ENCODE data around the gene STEEP1. TPM values are rescaled to one million over a fixed set of nuclear protein-coding genes. Genes with fewer than 3 reads are reported as not detected.
A peak's percentile ranks its signal among the peaks of the same experiment; 100 is the strongest.

Gene STEEP1
- total and polyA plus RNA-seq, 5 donors from 2014 or later: 11.3 to 23.9 (median 13.8) TPM

DNA sequence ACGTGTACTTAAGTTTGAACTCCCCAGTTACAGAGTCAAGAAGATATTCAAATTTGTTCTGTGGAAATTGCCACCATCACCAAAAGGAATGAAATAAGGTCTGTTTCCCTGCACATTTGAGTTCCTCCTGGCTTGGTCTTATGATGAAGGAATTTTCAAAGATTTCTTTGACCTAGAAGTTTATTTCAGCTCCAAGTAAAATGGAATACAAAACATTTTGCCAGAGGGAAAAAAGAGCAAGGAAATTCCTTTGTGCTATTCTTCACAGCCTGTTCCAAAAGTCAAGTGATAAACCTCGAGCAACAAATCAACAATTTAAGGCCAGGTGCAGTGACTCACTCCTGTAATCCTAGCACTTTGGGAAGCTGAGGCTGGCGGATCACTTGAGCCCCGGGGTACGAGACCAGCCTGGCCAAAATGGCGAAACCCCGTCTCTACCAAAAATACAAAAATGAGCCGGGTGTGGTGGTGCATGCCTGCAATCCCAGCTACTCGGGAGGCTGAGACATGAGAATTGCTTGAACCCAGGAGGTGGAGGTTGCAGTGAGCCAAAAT lies 37.6 kb upstream of the STEEP1 start:
- H3K27me3 Mint-ChIP-seq: no peaks in the 10 kb centered on the region
- Histone ChIP-seq H3K27me3 (ENCODE audit: control insufficient read depth, insufficient read depth, low read length) (no peaks in the 10 kb centered on the region), H3K27ac (ENCODE audit: insufficient read depth, low read length, poor library complexity, severe bottlenecking) (no peak overlapping the region), H3K36me3 (ENCODE audit: control insufficient read depth, insufficient read depth, low read length) (no peaks in the 10 kb centered on the region), H3K4me3 (ENCODE audit: low read depth, low read length) (no peak overlapping the region), H3K4me1 (ENCODE audit: control insufficient read depth, insufficient read depth, low read length, poor library complexity, severe bottlenecking) (peaks cover 14% of the 10 kb centered on the region), H3K9me3 (ENCODE audit: control insufficient read depth in 2 of 2, low read length in 2 of 2) (no peaks in the 10 kb centered on the region)
- ATAC-seq (ENCODE audit: low read depth in 2 of 2): no peak
- peaks cover 0 to 2% (median 0%) of the 10 kb centered on the region in 7 donors for H3K9me3 Mint-ChIP-seq
- DNase-seq: no peak
- H3K4me1 Mint-ChIP-seq: peaks cover 14 to 47% (median 31%) of the 10 kb centered on the region in 4 donors
- H3K27ac Mint-ChIP-seq: peak overlapping the region in 1 of 3 donors; percentile 41
- H3K36me3 Mint-ChIP-seq: peaks cover 15% of the 10 kb centered on the region
- peak overlapping the region in 1 of 4 donors; percentile 2 for H3K4me3 Mint-ChIP-seq

DNA sequence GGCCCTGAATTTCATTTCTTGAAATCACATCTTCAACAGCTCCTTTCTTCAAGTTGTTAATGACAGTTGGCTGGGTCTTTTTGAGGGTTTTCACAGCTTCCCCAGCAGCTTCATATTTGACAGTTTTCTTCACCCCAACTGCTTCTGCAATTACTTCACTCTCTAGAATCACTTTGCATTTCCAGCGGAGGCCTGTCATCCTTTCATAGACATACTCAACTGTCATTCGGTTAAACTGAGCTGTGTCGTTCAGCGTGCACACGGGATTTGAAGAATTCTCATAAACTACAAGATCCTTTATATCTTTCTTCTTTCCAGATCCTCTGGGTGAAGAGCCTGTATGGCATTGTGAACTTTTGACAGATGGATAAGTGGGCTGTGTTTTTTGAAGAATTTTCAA lies 24.6 kb upstream of the STEEP1 start:
- Mint-ChIP-seq H3K27ac (no peak overlapping the region), H3K36me3 (peaks cover 46% of the 10 kb centered on the region), H3K27me3 (no peaks in the 10 kb centered on the region), H3K4me1 (peaks cover 0 to 3% (median 1%) of the 10 kb centered on the region in 4 donors), H3K9me3 (no peaks in the 10 kb centered on the region), H3K4me3 (no peak overlapping the region)
- H3K4me3 ChIP-seq (ENCODE audit: low read depth, low read length): no peak overlapping the region
- DNase-seq: no peak
- no peaks in the 10 kb centered on the region for H3K9me3 ChIP-seq (ENCODE audit: control insufficient read depth in 2 of 2, low read length in 2 of 2)
- no peak for ATAC-seq (ENCODE audit: low read depth in 2 of 2)
- no peaks in the 10 kb centered on the region for H3K4me1 ChIP-seq (ENCODE audit: control insufficient read depth, insufficient read depth, low read length, poor library complexity, severe bottlenecking)
- no peak overlapping the region for H3K27ac ChIP-seq (ENCODE audit: insufficient read depth, low read length, poor library complexity, severe bottlenecking)
- no peaks in the 10 kb centered on the region for H3K27me3 ChIP-seq (ENCODE audit: control insufficient read depth, insufficient read depth, low read length)
- H3K36me3 ChIP-seq (ENCODE audit: control insufficient read depth, insufficient read depth, low read length): peaks cover 47% of the 10 kb centered on the region

DNA sequence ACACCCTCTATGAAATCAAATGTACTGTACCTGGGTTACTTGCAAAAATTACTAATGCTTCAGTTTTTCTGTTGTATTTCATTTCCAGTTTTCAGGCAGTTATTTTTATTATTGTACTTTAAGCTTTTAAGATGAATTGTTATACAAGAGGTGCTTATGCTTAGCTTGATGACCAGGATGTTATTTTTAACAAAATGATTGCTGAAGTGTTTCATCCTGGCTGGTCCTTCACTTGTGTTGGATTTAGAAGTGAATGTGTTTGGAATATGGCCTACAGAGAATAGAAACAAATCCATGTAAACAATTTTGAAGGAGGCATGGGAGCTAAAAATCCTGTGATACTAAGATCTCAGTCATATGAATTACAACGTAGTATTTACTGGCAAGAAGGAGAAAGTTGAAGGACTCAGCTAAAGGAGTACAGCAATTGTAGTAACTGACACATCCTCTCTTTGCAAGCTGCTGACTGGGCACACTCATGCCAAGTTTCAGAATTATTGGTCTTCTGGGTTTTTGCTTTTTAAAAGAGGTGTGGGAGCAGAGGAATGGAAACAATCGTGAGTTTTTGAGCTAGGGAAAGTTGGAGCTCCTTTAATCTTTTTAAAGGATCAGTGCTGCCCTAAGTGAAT lies 18.3 kb upstream of the STEEP1 start:
- no peaks in the 10 kb centered on the region for H3K9me3 Mint-ChIP-seq

DNA sequence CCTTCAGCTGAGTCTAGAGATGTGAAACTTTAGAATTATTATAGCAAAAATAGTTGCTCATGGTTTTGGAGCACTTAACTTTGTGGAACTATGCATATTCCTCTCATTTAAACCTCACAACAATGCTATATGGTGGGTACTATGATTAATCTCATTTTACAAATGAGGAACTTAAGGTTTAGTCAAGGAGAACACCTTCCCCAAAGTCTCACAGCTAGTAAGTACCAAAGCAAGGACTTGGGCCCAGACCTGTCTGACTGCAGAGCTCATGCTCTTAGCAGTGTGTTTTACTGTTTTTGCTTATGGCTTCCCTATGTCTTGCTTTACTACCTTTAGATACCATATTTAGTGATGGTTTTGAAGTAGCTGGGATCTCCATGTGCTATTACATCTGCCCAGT lies 14.2 kb upstream of the STEEP1 start:
- Histone ChIP-seq H3K27ac (ENCODE audit: insufficient read depth, low read length, poor library complexity, severe bottlenecking) (no peak overlapping the region), H3K27me3 (ENCODE audit: control insufficient read depth, insufficient read depth, low read length) (no peaks in the 10 kb centered on the region), H3K4me3 (ENCODE audit: low read depth, low read length) (no peak overlapping the region), H3K36me3 (ENCODE audit: control insufficient read depth, insufficient read depth, low read length) (no peaks in the 10 kb centered on the region), H3K4me1 (ENCODE audit: control insufficient read depth, insufficient read depth, low read length, poor library complexity, severe bottlenecking) (peaks cover 13% of the 10 kb centered on the region), H3K9me3 (ENCODE audit: control insufficient read depth in 2 of 2, low read length in 2 of 2) (no peaks in the 10 kb centered on the region)
- no peak for DNase-seq
- peaks cover 10 to 26% (median 21%) of the 10 kb centered on the region in 4 donors for H3K4me1 Mint-ChIP-seq
- no peak overlapping the region for H3K27ac Mint-ChIP-seq
- H3K36me3 Mint-ChIP-seq: peaks cover 4% of the 10 kb centered on the region
- no peak for ATAC-seq (ENCODE audit: low read depth in 2 of 2)
- no peaks in the 10 kb centered on the region for H3K27me3 Mint-ChIP-seq
- no peak overlapping the region for H3K4me3 Mint-ChIP-seq
- no peaks in the 10 kb centered on the region for H3K9me3 Mint-ChIP-seq

More for the DNA sequence above, 18.3 kb upstream of the STEEP1 start:
- Histone ChIP-seq H3K27me3 (ENCODE audit: control insufficient read depth, insufficient read depth, low read length) (no peaks in the 10 kb centered on the region), H3K36me3 (ENCODE audit: control insufficient read depth, insufficient read depth, low read length) (peaks cover 4% of the 10 kb centered on the region), H3K9me3 (ENCODE audit: control insufficient read depth in 2 of 2, low read length in 2 of 2) (no peaks in the 10 kb centered on the region), H3K27ac (ENCODE audit: insufficient read depth, low read length, poor library complexity, severe bottlenecking) (no peak overlapping the region), H3K4me3 (ENCODE audit: low read depth, low read length) (no peak overlapping the region), H3K4me1 (ENCODE audit: control insufficient read depth, insufficient read depth, low read length, poor library complexity, severe bottlenecking) (no peaks in the 10 kb centered on the region)
- Mint-ChIP-seq H3K4me1 (peaks cover 4 to 20% (median 11%) of the 10 kb centered on the region in 4 donors), H3K36me3 (peaks cover 14% of the 10 kb centered on the region), H3K4me3 (peak overlapping the region in 1 of 4 donors; percentile 32), H3K27me3 (no peaks in the 10 kb centered on the region), H3K27ac (peak overlapping the region in 1 of 3 donors; percentile 70)
- DNase-seq: no peak
- ATAC-seq (ENCODE audit: low read depth in 2 of 2): no peak

DNA sequence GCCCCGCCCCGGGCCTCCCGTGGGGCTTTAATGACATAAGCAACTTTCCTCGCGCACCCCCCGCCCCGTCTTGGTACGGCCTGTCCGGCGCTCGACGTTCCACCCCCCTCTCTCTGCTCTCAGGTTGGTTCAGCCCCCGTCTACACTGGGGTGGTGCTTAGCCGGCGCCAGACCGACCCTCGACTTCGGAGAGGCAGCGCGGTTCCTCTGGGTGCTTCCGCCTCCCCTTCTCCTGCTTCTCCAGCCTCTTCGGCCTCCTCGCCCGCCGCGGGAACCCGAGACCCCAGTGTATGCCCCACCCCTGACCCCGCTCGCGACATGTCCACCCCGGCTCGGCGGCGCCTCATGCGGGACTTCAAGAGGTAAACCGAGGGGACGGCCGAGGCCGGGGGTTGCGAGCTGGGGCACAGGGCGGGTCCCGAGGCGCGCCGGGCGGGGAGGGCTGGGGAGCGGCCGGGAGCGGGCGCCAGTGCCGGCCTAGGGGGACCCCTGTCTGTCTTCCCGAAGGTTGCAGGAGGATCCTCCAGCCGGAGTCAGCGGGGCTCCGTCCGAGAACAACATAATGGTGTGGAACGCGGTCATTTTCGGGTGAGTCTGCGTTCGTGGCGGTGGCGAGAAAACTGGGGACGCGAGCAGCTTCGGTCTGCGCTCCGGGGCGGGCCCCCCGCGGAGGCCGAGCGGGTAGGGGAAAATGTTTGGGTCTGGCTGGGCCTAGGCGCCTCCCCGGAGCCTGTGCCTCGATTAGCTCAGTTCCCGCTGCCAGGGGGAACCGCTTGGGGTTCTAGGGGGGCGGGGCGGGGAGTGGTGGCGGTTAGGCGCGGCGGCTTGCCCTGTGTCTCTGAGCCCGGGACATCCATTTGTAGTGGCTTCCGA lies 9.4 kb upstream of the STEEP1 start, which contains the start of gene UBE2A:
TSS of gene UBE2A (plus strand) at position 170 of the 873 bp plus-strand sequence. CDS start at position 319, 149 bp downstream.
- DNase-seq (peak; percentile 82 to 94 (median 89)), ATAC-seq (ENCODE audit: low read depth in 2 of 2) (peak; percentile 94 to 97)
- Histone ChIP-seq H3K27ac (ENCODE audit: insufficient read depth, low read length, poor library complexity, severe bottlenecking) (peak within 1 kb of the TSS; percentile 81), H3K4me1 (ENCODE audit: control insufficient read depth, insufficient read depth, low read length, poor library complexity, severe bottlenecking) (peaks cover 19% of the 10 kb centered on the region), H3K27me3 (ENCODE audit: control insufficient read depth, insufficient read depth, low read length) (no peaks in the 10 kb centered on the region), H3K36me3 (ENCODE audit: control insufficient read depth, insufficient read depth, low read length) (no peaks in the 10 kb centered on the region), H3K9me3 (ENCODE audit: control insufficient read depth in 2 of 2, low read length in 2 of 2) (no peaks in the 10 kb centered on the region), H3K4me3 (ENCODE audit: low read depth, low read length) (peak within 1 kb of the TSS; percentile 75)
- H3K9me3 Mint-ChIP-seq: no peaks in the 10 kb centered on the region
- peaks cover 5 to 28% (median 6%) of the 10 kb centered on the region in 4 donors for H3K4me1 Mint-ChIP-seq
- H3K27ac Mint-ChIP-seq: peak within 1 kb of the TSS; percentile 87 to 96 (median 96)
- H3K27me3 Mint-ChIP-seq: no peaks in the 10 kb centered on the region
- peak within 1 kb of the TSS; percentile 88 to 95 (median 92) for H3K4me3 Mint-ChIP-seq
- no peaks in the 10 kb centered on the region for H3K36me3 Mint-ChIP-seq

DNA sequence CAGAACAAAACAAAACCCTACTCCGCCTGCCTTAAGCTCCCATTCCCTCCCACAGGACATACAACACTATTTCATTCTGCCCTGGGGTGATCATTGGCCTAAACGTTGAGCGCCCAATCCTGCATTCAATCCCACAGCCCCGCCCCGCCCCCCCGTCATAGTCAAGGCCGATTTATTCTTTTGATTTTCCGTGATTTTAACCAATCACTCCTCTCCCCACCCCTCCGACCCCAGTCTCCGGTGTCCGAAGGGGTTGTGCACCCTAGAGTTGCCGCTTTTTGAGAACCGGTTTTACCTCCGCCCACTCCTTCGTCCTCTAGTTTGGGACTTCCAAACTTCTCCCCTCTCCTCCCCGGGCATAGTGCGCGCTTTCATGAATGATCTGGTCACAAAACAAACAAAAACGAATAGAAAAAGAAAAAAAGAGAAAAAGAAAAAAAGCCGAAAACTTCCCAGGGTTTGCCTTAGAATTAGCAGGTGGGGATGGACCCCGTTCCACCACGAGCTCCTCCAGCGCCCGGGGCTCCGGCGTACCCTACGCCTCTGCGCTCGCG lies 8.7 kb upstream of the STEEP1 start:
- H3K27ac Mint-ChIP-seq: peak overlapping the region; percentile 86 to 96 (median 87)
- no peaks in the 10 kb centered on the region for H3K9me3 ChIP-seq (ENCODE audit: control insufficient read depth in 2 of 2, low read length in 2 of 2)
- no peak for ATAC-seq (ENCODE audit: low read depth in 2 of 2)
- H3K4me1 Mint-ChIP-seq: peaks cover 5 to 28% (median 6%) of the 10 kb centered on the region in 4 donors
- H3K27me3 Mint-ChIP-seq: no peaks in the 10 kb centered on the region
- H3K4me1 ChIP-seq (ENCODE audit: control insufficient read depth, insufficient read depth, low read length, poor library complexity, severe bottlenecking): peaks cover 19% of the 10 kb centered on the region
- H3K4me3 Mint-ChIP-seq: peak overlapping the region; percentile 88 to 95 (median 92)
- H3K9me3 Mint-ChIP-seq: no peaks in the 10 kb centered on the region
- DNase-seq: peak in 1 of 3 donors; percentile 30
- H3K4me3 ChIP-seq (ENCODE audit: low read depth, low read length): peak overlapping the region; percentile 75
- H3K36me3 ChIP-seq (ENCODE audit: control insufficient read depth, insufficient read depth, low read length): no peaks in the 10 kb centered on the region
- no peaks in the 10 kb centered on the region for H3K36me3 Mint-ChIP-seq
- peak overlapping the region; percentile 81 for H3K27ac ChIP-seq (ENCODE audit: insufficient read depth, low read length, poor library complexity, severe bottlenecking)
- H3K27me3 ChIP-seq (ENCODE audit: control insufficient read depth, insufficient read depth, low read length): no peaks in the 10 kb centered on the region

DNA sequence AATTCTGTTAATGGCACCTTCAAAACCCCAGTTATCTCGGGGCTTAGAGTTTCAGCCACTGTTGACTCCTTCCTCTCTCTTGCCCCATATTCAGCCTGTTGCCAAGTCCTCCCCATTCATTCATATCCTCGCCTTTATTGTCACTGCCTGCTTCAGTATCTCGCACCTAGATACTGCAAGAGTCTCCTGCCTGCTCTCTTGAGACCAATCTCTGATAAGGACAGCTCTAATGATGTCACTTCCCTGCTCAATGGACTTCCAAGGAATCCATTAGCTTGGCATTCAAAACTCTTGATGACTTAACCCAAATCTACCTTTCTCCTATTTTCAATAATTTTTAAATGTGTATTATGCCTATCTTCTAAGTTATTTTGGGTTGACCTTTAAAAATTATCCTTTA lies 8.0 kb upstream of the STEEP1 start:
- H3K4me3 ChIP-seq (ENCODE audit: low read depth, low read length): peak overlapping the region; percentile 75
- no peak overlapping the region for H3K27ac ChIP-seq (ENCODE audit: insufficient read depth, low read length, poor library complexity, severe bottlenecking)
- H3K27me3 Mint-ChIP-seq: no peaks in the 10 kb centered on the region

More for the DNA sequence above, 8.0 kb upstream of the STEEP1 start:
- H3K36me3 Mint-ChIP-seq: no peaks in the 10 kb centered on the region
- Histone ChIP-seq H3K4me1 (ENCODE audit: control insufficient read depth, insufficient read depth, low read length, poor library complexity, severe bottlenecking) (peaks cover 19% of the 10 kb centered on the region), H3K9me3 (ENCODE audit: control insufficient read depth in 2 of 2, low read length in 2 of 2) (no peaks in the 10 kb centered on the region), H3K36me3 (ENCODE audit: control insufficient read depth, insufficient read depth, low read length) (no peaks in the 10 kb centered on the region), H3K27me3 (ENCODE audit: control insufficient read depth, insufficient read depth, low read length) (no peaks in the 10 kb centered on the region)
- peaks cover 4 to 28% (median 6%) of the 10 kb centered on the region in 4 donors for H3K4me1 Mint-ChIP-seq
- H3K9me3 Mint-ChIP-seq: no peaks in the 10 kb centered on the region
- DNase-seq: no peak
- peak overlapping the region; percentile 76 to 93 (median 89) for H3K4me3 Mint-ChIP-seq
- ATAC-seq (ENCODE audit: low read depth in 2 of 2): no peak
- H3K27ac Mint-ChIP-seq: peak overlapping the region in 2 of 3 donors; percentile 87 to 96

All from CD4-positive, CD25-positive, alpha-beta regulatory T cell (primary cell).